ENCODE measurements around the gene PGC.
"Not testable (repeated sequence)": the region's sequence is repeated elsewhere in the genome, so short reads cannot be mapped to it uniquely, and the experiment has no call there.

PGC gene

GRCh38 chr6:41774841-41775240, 27.6 kb upstream of the PGC start:
- DNase-seq, result no peak

DNA sequence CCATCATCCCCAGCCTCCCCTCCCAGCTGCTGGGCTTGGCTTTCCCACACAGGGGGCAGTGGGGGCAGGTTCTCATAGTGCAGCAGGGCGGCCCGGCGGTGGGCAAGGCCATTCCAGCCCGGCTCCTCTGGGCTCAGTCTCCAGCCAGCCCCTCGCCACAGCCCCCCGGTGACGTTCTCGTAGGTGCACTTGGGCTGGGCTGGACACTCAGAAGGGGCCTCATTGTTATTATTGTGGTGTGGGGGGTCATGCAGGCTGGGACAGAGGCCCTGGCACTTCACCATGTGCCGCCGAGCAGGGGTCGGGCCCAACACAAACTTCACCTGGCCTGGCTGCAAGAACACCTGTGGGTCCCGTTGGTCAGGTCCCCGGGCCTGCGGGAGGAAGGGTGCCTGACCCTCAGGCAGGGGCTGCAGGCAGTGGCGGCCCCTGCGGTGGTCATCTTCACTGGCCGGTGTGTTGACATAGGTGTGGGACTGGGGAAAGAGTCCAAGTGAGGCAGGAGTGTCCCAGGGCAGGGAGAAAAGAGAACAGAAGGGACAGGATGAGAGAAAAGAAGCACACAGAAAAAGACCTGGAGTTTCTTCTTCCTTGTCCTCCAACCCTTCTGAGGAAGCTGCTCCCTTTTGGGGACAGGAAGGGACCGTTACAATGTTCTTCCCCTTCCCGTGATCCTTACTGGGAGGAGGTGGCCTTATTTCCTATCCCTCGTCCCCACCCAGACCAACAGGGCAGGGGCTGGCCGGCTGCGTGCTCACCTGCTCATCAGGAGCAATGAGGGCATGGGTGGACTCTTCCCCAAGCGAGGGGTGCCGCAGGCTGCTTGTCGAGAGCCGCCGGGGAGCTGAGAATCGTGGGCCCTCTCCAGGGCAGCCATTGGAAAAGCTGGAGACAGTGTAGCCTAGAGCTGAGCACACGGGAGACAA, 24.1 kb upstream of the PGC start:
- no peak for DNase-seq

GRCh38 chr6:41770381-41771057, 23.3 kb upstream of the PGC start:
- DNase-seq, result no peak

DNA sequence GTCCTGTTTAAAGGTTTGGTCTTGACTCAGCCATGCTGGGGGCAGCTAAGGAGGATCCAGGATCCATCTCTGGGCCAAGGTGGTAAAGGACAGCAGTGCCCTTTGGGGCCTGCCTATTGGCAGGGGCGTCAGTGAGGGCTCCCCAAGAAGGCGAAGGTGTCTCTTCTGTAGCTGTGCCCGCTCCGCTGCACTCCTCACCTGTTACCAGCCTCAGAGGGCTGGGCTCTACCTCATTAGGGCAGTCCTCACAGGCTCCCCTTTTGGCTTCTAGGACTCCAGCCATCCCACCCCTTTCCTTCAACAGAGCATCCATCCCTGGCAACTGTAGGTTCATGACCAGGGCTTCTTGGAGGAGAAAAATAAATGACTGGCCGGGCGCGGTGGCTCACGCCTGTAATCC, 22.2 kb upstream of the PGC start:
- DNase-seq, result no peak

DNA sequence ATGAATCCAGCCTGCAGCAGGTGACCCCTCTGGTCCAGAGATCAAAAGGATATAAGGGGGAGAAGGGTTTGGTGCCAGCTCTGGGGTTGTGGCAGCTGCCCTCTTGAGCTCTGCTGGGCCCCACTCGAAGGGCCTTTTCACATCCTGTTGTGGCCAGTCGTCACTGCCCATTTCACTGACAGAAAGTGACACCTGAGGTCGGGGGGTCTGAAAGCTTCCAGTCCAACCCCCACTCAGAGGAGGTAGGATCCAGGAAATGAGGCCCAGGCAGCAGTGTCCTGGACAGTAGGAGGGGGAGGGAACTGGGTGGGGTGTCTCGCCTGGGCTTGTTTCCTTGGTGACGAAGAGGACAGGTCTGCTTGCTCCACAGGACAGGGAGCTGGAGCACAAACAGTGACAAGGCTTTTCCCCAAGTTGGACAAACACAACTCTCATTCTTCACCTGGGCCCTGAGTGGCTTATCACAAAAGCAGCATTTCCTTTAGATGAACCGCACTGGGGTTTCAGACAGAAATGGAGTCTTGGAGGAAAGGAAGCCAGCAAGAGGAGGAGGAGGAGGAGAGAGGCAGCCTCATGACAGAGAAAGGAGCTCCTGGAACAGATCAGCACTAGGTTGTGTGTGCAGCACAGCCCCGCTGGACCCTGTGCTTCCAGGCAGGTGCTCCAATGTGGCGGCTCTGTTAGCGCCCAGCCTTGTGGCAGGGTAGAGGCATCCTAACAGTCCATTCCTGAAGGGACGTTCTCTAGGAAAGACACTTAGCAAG, 21.5 kb upstream of the PGC start:
- no peak for DNase-seq

GRCh38 chr6:41767112-41767833, 20.1 kb upstream of the PGC start:
- peak; percentile 88 for DNase-seq

GRCh38 chr6:41766043-41766664, 19.0 kb upstream of the PGC start:
- DNase-seq, result not testable (repeated sequence)

- DNase-seq, result no peak
Measured at GRCh38 chr6:41763470-41763869, 16.3 kb upstream of the PGC start.

GRCh38 chr6:41759905-41760579, 12.8 kb upstream of the PGC start:
- no peak for DNase-seq

DNA sequence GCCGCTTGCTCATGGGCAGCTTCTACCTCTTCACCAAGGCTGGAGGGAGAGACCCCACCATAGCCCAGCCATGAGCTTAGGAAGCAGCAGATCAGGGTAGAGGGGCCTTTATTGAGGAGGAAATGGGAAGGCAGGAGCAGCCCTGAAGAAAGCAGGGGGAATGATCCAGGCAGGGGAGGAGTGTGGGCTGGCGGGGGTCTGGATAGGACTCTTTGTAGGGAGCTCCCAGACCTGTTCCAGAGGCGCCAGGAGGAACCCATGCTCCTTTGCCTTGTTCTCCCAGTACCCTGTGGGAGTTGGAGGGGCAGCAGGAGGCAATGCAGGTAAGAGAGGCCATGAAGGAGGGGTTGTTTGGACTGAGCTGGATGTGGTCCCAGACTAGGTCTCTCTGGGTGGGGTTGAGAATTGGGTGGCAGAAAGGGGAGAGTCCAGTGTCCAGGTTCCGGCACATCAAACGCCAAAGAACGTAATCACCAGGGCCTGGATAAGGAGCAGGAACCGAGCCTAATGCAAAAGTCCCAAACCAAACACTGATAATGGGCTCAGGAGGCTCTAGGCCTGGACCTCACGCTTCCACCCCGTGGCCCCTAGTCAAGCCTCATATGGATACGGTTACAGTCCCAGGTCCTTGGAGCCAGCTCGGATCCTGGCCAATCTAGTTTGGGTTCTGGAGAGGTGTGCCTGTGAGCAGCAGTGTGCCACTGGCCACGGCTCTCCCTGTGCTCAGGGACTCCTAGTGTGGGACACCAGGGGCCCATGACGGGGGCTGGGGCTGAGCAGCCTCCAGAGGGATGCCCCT, 12.1 kb upstream of the PGC start:
- DNase-seq, result no peak

GRCh38 chr6:41758641-41759035, 11.4 kb upstream of the PGC start:
- DNase-seq, result no peak

- DNase-seq, result no peak
Measured at GRCh38 chr6:41757931-41758640, 10.9 kb upstream of the PGC start.

GRCh38 chr6:41757271-41757670, 10.1 kb upstream of the PGC start:
- DNase-seq, result no peak

DNA sequence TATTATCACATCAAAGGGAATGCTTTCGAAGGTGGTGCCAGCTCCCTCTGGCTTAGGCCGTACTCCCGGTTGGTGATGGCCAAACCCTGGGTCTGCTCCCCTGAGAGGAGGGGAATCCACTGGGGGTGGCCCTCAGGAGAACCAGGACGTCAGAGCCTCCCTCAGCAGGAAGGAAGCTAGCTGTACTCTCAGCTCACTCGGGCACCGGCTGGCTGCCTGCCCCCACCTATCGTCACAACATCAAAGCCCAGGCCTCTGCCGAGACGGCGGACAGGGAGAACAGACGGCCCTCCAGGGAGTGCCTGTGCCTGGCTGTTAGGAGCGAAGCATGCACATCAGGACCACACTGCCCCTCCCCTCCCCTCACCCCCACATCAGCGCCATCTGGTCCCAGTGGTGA, 9.2 kb upstream of the PGC start:
- DNase-seq, result no peak

GRCh38 chr6:41755895-41756294, 8.7 kb upstream of the PGC start:
- DNase-seq, result no peak

DNA sequence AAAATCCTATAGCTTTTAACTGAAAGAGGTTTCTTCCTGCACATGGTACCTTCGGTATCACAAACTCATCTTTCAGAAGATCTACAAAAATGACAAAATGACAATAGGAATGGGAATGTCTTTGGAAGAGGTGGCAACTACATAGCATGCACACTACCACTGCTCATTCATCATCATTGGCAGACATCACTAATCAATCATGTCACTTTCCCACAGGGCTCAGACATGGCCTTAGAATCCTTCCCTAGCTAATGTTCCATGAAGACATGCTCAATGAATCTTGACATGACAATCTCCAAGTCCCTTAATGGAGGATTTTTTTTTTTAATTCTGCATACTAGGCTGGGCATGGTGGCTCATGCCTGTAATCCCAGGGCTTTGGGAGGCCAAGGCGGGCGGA, 3.2 kb upstream of the PGC start:
- DNase-seq, result no peak

DNA sequence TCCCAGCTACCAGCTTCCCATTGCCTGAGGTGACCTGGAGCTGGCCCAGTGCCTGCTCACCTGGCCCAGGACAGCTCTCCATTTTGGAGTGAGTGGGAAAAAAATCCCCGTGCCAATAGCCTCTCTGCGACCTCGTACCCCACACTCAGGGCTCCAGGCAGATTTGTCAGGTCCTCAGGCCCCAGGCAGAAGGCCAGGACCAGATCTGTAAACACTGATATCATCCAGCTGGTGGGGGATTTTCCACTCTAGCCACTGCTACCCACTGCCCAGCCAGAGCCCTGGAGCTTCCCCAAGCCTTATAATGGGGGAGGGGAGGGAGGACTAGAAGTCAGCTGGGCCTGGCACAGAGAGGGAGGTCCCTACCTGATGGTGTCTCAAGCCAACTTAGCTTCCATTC, 1.3 kb upstream of the PGC start:
- DNase-seq, result no peak

DNA sequence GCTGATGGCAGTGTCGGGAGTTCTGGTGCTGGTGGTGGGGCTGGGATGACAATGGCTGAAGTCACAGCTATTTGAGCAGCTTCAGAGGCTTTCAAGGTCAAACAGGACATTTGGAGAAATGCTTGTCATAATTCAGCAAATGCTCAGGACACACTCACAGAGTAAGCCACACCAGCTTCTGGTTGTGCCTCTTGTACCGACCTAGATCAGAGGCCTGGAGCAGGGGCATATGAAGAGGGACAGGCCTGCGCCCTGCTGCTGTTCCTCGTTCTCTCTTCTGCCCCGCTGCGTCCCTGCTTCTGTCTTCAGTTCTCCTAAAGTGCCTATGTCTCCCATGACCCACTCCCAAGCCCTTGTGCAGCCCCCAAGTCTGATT, 893 bp upstream of the PGC start:
- DNase-seq, result no peak

DNA sequence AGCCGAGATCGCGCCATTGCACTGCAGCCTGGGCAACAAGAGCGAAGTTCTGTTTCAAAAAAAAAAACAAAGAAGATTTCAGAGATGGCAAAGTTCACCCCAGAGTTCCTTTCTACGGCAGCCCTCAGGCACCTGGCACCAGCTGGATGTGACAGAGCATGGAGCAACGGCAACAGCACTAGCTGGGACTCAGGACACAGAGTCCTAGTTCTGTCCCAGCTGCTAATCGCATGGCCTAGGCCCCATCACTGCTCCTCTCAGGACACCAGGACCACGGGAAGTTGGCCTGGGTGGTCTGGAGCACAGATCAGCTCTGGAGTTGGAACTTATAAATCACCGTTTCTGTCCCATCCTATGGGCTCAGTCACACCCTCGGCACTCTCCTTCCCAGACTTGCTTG, 1.1 kb downstream of the PGC start:
- DNase-seq, result no peak

DNA sequence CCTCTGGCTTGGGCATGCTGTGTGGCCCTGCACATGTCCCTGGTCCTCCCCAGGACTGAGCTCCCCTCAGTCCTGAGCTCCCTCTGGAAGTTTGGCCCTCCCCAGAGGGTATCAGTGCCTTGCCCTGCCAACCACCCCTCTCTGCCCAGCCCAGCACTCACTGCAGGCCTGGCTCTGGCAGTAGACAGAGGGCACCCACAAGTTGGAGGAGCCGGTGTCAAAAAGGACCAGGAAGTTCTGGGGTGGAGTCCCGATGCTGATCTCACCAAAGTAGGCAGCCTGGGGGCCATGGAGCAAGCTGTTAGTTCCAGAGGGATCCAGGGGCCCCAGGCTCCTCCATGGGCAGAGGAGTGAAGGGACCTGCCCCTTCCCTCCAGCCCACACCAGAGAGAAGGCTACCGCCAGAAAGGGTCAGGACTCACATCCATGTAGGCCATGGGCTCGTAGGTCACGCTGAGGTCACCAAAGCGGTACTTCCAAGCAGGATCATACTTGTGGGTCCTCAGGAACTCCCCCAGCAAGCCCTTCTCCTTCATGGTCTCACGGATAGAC, 2.9 kb downstream of the PGC start:
- DNase-seq, result no peak

Measured in T1000 (cell line).